LNCaP clone FGC (cell line): ENCODE results near the gene PILRA.
"Not testable (repeated sequence)": the region's sequence is repeated elsewhere in the genome, so short reads cannot be mapped to it uniquely, and the experiment has no call there.

Experiments used
- DNase-seq: peaks from one replicate; pipeline ENCODE4 v3.0.0-alpha.2; 2011; ENCODE audit warnings: low read depth
- H3K4me3 ChIP-seq: 2 replicates; pipeline ENCODE4 v1.5.1; 2011; ENCODE audit warnings: mild to moderate bottlenecking, low read depth, low read length, control low read depth
- TF ChIP-seq, protein P1 (sequence below): IDR thresholded peaks from 2 replicates; pipeline ENCODE4 v1.5.1; 2012; ENCODE audit warnings: mild to moderate bottlenecking; ENCODE audit not compliant: control insufficient read depth, insufficient read depth; ENCODE audit errors: extremely low read depth

PILRA gene

DNA sequence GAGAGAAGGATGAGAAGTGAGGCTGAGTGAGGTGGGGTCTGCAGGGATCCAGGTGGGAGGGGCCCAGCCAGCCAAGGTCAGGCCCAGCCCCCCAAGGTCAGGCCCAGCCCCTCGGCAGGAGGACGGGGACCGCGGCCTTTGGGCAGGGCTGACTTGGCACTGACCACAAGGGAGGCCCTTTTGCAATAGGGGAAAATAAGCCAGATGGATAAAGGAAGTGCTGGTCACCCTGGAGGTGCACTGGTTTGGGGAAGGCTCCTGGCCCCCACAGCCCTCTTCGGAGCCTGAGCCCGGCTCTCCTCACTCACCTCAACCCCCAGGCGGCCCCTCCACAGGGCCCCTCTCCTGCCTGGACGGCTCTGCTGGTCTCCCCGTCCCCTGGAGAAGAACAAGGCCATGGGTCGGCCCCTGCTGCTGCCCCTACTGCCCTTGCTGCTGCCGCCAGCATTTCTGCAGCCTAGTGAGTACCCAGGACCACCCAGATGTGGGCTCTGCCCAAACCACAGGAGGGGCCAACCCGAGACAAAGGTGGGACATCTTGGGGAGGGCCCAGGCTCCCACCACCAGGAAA, at the start of gene PILRA:
Gene PILRA (plus strand): TSS at position 227 of the 571 bp plus-strand sequence. CDS start 170 bp downstream, at position 397.
- H3K4me3 ChIP-seq: no peak within 1 kb of the TSS
- TF ChIP-seq, protein P1, sequence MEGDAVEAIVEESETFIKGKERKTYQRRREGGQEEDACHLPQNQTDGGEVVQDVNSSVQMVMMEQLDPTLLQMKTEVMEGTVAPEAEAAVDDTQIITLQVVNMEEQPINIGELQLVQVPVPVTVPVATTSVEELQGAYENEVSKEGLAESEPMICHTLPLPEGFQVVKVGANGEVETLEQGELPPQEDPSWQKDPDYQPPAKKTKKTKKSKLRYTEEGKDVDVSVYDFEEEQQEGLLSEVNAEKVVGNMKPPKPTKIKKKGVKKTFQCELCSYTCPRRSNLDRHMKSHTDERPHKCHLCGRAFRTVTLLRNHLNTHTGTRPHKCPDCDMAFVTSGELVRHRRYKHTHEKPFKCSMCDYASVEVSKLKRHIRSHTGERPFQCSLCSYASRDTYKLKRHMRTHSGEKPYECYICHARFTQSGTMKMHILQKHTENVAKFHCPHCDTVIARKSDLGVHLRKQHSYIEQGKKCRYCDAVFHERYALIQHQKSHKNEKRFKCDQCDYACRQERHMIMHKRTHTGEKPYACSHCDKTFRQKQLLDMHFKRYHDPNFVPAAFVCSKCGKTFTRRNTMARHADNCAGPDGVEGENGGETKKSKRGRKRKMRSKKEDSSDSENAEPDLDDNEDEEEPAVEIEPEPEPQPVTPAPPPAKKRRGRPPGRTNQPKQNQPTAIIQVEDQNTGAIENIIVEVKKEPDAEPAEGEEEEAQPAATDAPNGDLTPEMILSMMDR: no peak
- DNase-seq: no peak

DNA sequence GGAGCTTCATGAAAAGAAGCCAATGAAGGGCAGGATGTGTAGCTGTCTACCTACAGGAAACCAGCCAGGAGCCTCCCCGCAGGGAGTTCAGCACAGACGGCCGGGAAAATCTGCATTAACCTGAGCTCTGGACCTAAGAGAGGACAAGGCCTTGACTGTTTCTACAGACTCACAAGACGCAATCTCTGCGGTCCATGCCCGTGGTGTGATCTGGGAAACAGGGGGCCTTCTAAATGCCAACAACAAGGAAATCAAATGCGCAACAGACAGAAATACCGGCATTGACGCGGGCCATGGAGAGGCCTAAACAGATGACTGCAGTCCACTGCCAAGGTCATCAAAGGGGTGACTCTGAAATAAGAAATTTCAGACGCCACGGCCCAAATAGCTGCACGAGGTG, 49.1 kb upstream of the PILRA start:
- H3K4me3 ChIP-seq, DNase-seq: not testable (repeated sequence)

DNA sequence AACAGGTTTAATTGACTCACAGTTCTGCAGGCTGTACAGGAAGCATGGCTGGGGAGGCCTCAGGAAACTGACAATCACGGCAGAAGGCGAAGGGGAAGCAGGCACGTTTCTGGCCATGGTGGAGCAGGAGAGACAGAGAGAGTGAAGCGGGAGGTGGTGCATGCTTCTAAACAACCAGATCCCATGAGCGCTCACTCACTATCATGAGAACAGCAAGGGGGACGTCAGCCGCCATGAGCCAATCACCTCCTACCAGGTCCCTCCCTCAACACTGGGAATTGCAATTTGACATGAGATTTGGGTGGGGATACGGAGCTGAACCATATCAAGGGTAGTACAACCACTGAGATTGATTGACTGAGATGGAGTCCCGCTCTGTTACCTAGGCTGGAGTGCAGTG, 47.6 kb upstream of the PILRA start:
- not testable (repeated sequence) for DNase-seq, H3K4me3 ChIP-seq

DNA sequence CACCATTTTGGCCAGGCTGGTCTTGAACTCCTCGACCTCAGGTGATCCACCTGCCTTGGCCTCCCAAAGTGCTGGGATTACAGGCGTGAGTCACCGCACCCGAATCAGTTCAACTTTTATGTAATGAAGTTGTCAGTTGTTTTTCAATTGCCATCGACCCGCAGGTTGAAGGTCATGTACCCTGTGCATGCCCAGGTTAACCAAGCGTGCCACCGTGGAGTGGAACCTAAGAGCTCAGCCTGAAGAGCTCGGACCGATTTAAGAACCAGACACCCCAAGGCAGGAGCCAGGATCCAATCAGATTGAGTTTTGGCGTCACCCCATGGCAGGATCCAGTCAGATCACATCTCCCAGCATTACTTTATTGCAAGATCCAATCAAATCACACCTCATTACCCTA, 46.4 kb upstream of the PILRA start:
- DNase-seq: not testable (repeated sequence)

DNA sequence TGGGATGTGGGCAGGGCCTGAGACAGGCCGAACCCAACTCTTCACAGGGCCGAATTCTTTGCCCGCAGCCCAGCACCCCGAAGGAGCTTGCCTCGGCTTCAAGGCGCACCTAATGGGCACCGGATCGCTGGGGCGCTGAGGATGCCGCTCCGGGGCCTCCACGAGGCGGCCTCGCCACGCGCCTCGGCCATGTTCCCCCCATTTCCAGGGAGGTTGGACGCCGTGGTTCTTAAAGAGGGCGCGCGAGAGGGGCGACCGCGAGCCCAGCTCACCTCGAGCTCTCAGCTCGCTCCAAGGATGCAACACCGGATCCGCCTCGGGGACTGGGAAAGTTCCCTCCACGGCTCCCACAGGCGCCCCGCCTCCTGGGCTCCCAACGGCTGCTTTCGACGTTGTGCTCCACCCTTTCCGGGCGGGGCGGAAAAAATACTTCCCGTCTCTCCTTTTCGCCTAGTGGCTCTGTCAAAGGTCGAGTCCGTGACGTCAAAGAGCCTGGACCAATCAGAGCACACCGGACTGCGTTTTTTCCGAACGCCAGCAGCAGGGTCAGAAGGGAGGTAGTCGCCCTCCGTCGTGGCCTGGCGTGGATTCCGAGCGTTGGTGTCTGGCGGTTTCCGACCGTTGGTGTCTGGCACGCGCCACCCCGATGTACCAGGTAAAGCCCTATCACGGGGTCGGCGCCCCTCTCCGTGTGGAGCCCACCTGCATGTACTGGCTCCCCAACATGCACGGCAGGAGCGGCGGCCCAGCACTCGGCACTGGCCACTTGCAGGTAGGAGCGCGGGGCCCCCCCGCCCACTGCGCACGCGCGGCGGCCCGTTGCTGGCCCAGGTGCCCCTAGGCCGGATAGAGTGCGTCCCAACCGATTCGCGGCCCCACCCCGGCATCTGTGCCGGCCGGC, 37.5 kb upstream of the PILRA start:
- H3K4me3 ChIP-seq: peak overlapping the region; percentile 68

More for the DNA sequence above, 46.4 kb upstream of the PILRA start:
- not testable (repeated sequence) for H3K4me3 ChIP-seq

DNA sequence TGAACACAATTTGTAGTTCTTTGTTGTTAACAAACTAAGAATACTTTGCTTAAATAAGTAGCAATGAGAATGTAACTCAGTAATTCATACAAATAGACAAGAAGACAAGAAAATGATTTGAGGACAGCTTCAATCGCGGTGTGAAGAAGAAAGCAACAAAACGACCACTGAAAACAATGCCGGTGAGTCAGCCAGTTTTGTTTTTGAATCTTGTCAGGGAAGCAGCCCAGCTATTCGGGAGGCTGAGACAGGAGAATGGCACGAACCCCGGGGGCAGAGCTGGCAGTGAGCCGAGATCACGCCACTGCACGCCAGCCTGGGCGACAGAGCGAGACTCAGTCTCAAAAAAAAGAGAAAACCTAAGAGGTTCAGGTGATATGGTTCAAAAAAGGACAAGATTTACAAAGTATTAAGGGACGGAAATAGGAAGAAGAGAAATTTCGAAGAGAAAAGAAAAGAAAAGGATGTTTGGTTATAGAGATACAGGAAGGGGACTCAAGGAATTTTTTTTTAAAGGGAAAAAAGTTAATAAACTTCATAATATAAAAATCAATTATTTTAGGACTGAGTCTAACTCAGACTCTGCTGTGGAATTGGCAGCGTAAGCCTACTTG, 35.1 kb upstream of the PILRA start:
- not testable (repeated sequence) for DNase-seq, H3K4me3 ChIP-seq

More for the DNA sequence above, 37.5 kb upstream of the PILRA start:
- DNase-seq: peak; percentile 82

DNA sequence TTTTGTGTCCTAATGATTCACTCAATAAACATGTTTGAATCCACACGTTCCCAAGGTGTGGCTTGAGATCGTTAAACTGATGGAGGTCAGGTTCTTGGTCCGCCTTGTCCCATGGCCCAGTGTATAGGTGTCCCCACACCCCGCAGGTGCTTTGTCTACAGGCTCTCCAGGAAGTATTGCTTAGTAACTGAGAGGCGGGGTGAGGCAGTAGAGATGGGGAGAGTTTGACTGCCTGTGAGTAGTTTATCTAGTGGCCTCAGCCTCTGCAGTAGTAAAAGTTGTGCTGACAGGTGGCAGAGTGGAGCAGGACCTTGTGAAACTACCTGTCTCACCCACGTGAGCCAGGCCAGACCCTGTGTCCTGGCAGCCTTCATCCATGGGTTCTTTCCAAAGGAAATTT, 32.0 kb upstream of the PILRA start:
- not testable (repeated sequence) for H3K4me3 ChIP-seq, DNase-seq
- TF ChIP-seq, protein P1: peak; percentile 12; the same call in 1 of the 2 replicates

DNA sequence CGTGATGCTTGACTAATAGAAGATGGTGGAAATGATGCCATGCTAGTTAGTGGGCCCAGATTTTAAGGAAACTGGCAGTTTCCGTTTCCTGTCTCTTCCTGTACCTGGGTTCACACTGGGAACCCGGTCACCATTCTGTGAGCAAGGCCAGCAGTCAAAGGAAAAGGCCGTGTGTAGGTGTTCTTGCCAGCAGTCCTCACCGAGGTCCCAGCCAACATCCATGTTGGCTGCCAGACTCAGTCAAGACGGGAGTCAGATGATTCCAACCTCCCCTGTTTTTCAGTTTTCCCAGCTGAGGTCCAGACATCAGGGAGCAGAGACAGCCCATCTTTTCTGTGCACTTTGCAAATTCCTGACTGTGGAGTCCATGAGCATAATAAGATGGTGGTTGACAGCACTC, 30.5 kb upstream of the PILRA start:
- TF ChIP-seq, protein P1: no peak
- DNase-seq: no peak
- H3K4me3 ChIP-seq: no peak overlapping the region

DNA sequence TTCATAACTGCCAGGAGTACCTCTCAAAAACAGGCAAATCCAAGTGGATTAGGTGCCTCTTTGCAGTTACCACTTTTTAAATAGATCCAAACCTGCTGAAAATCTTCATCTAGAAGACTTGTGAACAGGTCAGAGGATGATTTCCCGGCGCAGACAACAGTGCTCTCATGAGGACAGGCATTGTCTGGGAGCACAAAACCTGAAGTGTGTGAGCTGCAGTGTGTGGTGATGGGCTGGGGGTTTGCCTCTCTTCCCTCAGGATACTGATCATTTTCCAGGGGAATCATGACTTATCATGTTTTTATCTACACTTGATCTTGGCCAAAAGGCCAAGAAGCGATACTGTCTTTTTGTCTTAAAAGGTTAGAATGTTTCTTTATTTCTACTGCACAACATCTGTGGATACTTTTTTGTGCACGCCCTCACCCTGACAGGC, 29.1 kb upstream of the PILRA start:
- H3K4me3 ChIP-seq, DNase-seq: not testable (repeated sequence)
